HUES64 (cell line): ENCODE data around the gene TTBK1.

Source experiments
- H3K27ac ChIP-seq: 2 replicates; pipeline ENCODE4 v1.7.0; 2013; ENCODE audit warnings: low read depth, low read length, inconsistent platforms
- H3K27me3 ChIP-seq: 2 replicates; pipeline ENCODE4 v1.6.1; 2013; ENCODE audit warnings: mild to moderate bottlenecking, low read length; ENCODE audit not compliant: insufficient read depth
- H3K36me3 ChIP-seq: 2 replicates; pipeline ENCODE4 v1.6.1; 2013; ENCODE audit warnings: mild to moderate bottlenecking, low read length; ENCODE audit not compliant: insufficient read depth
- H3K4me1 ChIP-seq: 2 replicates; pipeline ENCODE4 v1.6.1; 2013; ENCODE audit warnings: mild to moderate bottlenecking, low read length, moderate library complexity; ENCODE audit not compliant: insufficient read depth
- H3K4me3 ChIP-seq: 2 replicates; pipeline ENCODE4 v1.5.1; 2013; ENCODE audit warnings: mild to moderate bottlenecking, low read length, moderate library complexity
- H3K9ac ChIP-seq: 2 replicates; pipeline ENCODE4 v1.6.1; 2013; ENCODE audit warnings: mild to moderate bottlenecking, low read depth, low read length
- H3K9me3 ChIP-seq: 2 replicates; pipeline ENCODE4 v1.6.1; 2013; ENCODE audit warnings: low read depth, low read length; ENCODE audit not compliant: insufficient read depth
- WGBS: fragments of 150-250, 120-280 bp; methylation state at CpG from one replicate; pipeline ENCODE4 v1.1.7; 2013; ENCODE audit warnings: missing lambda C conversion rate; 5-methylcytosine and 5-hydroxymethylcytosine counted together

TTBK1 gene

DNA sequence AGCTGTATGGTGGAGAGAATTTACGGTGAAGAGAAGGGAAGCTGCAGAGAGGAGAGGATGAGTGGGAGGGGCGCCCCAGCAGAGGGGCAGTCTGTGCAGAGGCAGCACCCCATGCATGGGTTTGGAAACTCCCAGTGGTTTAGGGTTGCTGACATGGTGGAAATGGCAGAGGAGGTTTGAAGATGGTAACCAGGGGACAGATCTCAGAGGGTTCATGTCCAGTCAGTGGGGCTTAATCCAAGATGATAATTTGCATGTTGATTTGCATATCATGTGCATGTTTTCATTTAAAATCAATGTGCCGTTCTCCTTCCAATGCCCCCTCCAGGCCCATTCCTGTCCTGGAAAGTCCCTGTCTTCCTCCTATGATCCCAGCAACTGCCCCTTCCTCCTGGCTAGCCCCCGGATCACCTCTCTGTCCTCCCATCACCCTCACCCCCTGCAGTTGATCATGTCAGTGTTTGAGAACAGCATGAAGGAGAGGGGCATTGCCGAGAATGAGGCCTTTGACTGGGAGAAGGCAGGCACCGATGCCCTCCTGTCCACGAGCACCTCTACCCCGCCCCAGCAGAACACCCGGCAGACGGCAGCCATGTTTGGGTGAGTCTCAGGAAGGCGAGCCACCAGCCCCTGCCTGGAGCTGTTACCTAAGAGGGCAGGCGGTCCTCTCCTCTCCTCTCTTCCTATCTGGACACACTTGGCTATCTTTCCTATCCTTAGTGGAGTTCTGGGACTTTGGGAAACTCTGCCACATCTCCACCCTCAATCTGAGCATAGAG lies 14.3 kb downstream of the TTBK1 start:
- Histone ChIP-seq H3K27ac (no peak overlapping the region), H3K4me3 (no peak overlapping the region), H3K9ac (no peak overlapping the region), H3K4me1 (no peaks in the 10 kb centered on the region), H3K9me3 (no peaks in the 10 kb centered on the region), H3K36me3 (no peaks in the 10 kb centered on the region), H3K27me3 (no peaks in the 10 kb centered on the region)
- WGBS: 81% methylated on average over 12 of the region's 12 CpGs

DNA sequence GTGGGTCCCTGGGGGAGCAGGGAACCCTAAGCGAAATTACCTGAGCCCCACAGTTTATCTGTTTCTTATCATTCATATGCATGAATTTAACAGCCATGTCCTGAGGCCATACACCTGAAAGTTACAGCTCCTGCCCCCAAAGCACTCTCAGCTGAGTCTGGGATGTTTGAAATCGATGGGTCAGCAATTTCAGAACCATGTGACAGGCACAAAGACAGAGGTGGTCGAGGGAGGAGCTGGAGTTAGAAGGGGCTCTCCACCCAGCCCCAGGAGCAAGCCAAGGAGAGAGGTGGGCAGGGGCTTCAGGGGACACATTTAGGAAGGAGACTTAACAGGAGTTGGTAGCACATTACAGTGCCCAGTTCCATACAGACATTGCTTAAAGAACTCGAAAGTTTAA lies 14.9 kb downstream of the TTBK1 start:
- no peaks in the 10 kb centered on the region for H3K9me3 ChIP-seq
- no peak overlapping the region for H3K4me3 ChIP-seq
- 71% methylated on average over 3 of the region's 4 CpGs for whole genome bisulfite sequencing

DNA sequence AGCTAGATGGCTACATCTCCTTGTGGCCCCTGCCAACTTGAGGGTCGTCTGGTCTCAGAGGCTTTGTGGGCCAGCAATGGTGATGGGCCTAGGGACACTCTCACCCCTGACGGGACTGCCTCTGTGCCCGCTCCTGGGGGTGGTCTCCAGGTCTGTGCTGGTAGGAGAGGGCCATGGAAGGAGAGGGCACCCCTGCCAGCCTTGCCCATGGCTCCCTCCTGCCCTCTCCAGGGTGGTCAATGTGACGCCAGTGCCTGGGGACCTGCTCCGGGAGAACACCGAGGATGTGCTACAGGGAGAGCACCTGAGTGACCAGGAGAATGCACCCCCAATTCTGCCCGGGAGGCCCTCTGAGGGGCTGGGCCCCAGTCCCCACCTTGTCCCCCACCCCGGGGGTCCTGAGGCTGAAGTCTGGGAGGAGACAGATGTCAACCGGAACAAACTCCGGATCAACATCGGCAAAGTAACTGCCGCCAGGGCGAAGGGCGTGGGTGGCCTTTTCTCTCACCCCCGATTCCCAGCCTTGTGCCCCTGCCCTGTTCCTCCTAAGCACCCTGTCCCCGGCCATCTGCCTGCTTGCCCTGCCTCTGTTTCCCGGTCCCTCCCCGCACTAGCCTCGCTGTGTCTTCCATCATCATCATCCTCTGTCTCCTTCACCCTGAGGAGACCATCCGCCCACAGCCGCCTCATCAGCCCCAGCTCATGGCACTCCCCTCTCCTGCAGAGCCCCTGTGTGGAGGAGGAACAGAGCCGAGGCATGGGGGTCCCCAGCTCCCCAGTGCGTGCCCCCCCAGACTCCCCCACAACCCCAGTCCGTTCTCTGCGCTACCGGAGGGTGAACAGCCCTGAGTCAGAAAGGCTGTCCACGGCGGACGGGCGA lies 15.8 kb downstream of the TTBK1 start:
- Histone ChIP-seq H3K9me3 (no peaks in the 10 kb centered on the region), H3K27me3 (no peaks in the 10 kb centered on the region), H3K9ac (no peak overlapping the region), H3K4me3 (no peak overlapping the region), H3K4me1 (no peaks in the 10 kb centered on the region), H3K27ac (no peak overlapping the region), H3K36me3 (no peaks in the 10 kb centered on the region)
- 95% methylated on average over 28 of the region's 30 CpGs for WGBS

More for the DNA sequence above, 14.9 kb downstream of the TTBK1 start:
- Histone ChIP-seq H3K27me3 (no peaks in the 10 kb centered on the region), H3K27ac (no peak overlapping the region), H3K36me3 (no peaks in the 10 kb centered on the region), H3K9ac (no peak overlapping the region), H3K4me1 (no peaks in the 10 kb centered on the region)

DNA sequence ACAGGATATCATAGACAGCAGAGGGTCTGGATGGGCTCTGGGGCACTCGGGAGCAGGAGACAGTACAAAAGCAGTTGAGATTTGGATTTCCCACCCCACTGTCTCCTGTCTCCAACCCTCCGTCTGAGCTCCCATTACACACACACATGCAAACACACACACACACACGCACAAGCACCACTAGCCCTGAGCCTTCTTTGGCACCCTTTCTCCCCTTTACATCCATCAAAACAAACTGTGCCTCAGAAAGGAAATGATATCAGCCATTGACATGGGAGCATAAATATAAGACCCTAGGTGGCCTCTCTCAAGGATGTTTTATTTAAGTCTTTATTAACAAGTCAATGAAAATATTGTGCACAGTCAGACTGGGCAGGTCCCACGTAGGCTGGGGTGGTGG lies 17.5 kb downstream of the TTBK1 start:
- H3K4me1 ChIP-seq: no peaks in the 10 kb centered on the region
- no peaks in the 10 kb centered on the region for H3K9me3 ChIP-seq
- WGBS: 79% methylated on average over 4 of the region's 4 CpGs
- no peaks in the 10 kb centered on the region for H3K36me3 ChIP-seq
- no peak overlapping the region for H3K27ac ChIP-seq
- no peak overlapping the region for H3K4me3 ChIP-seq
- H3K9ac ChIP-seq: no peak overlapping the region
- H3K27me3 ChIP-seq: no peaks in the 10 kb centered on the region

DNA sequence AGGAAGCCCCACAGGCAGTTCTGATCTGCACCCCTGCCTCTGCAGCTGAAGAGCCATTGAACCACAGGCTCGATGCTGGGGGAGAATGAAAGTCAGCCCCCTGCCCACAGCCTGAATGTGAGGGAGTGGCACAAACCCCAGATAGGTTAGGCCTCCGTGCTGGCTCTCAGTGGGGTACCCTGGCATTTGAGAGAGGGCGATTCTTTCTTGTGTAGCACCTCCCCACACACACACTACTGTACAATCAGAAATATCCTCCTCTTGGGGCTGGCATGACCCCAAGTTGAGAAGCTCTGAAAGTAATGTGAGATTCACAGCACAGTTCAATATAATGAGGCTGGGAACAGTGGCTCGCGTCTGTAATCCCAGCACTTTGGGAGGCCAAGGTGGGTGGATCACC lies 17.9 kb downstream of the TTBK1 start:
- no peaks in the 10 kb centered on the region for H3K9me3 ChIP-seq
- H3K9ac ChIP-seq: no peak overlapping the region
- no peaks in the 10 kb centered on the region for H3K4me1 ChIP-seq
- 86% methylated on average over 4 of the region's 5 CpGs for WGBS
- H3K4me3 ChIP-seq: no peak overlapping the region
- no peaks in the 10 kb centered on the region for H3K36me3 ChIP-seq
- no peaks in the 10 kb centered on the region for H3K27me3 ChIP-seq
- no peak overlapping the region for H3K27ac ChIP-seq

DNA sequence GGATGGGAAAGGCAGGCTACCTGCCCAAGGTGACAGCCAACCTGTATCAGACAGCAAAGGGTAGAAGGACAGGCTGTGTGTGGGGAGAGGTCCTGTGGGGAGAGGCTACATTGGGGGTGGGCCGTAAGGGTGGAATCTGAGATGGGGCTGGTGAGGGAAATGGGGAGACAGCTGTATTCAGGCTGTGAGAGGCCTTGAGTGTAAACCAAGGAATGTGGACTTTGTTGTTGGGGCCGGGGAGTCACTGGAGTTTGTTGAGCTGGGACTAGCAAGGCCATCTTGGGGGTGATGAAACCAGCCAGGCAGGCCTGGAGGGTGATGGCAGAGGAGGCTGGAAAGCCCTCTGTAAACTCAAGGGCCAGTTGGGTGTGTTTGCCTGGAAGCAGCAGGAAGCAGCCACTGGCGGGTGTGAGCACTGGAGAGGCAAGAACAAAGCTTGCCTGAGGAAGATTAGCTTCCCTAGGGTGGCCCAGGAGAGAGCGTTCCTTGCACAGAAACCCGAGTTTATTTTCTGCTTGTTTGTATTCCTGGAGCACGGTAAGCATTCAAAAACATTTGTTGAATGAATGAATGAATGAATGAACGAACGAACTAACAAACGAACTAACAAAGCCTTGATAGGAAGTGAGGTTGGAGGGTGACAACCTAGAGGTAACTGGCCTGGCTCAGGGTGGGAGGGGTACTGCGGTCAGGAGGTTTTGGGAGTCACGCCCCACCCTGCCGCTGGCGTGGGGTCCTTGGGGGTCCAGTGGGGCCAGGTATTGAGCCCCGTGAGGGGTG lies 18.9 kb downstream of the TTBK1 start:
- Histone ChIP-seq H3K9me3 (no peaks in the 10 kb centered on the region), H3K36me3 (no peaks in the 10 kb centered on the region), H3K4me1 (peaks cover 2% of the 10 kb centered on the region), H3K4me3 (no peak overlapping the region), H3K27ac (no peak overlapping the region), H3K9ac (no peak overlapping the region), H3K27me3 (no peaks in the 10 kb centered on the region)
- WGBS: 86% methylated on average over 14 of the region's 14 CpGs

DNA sequence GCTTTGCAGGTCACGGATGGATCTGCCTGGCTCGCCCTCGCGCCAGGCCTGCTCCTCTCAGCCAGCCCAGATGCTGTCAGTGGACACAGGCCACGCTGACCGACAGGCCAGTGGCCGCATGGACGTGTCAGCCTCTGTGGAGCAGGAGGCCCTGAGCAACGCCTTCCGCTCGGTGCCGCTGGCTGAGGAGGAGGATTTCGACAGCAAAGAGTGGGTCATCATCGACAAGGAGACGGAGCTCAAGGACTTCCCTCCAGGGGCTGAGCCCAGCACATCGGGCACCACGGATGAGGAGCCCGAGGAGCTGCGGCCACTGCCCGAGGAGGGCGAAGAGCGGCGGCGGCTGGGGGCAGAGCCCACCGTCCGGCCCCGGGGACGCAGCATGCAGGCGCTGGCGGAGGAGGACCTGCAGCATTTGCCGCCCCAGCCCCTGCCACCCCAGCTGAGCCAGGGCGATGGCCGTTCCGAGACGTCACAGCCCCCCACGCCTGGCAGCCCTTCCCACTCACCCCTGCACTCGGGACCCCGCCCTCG lies 19.6 kb downstream of the TTBK1 start:
- no peaks in the 10 kb centered on the region for H3K9me3 ChIP-seq
- H3K9ac ChIP-seq: no peak overlapping the region
- H3K36me3 ChIP-seq: no peaks in the 10 kb centered on the region
- no peak overlapping the region for H3K27ac ChIP-seq
- WGBS: 93% methylated on average over 39 of the region's 39 CpGs
- no peak overlapping the region for H3K4me3 ChIP-seq
- H3K27me3 ChIP-seq: peaks cover 6% of the 10 kb centered on the region
- H3K4me1 ChIP-seq: peaks cover 9% of the 10 kb centered on the region

DNA sequence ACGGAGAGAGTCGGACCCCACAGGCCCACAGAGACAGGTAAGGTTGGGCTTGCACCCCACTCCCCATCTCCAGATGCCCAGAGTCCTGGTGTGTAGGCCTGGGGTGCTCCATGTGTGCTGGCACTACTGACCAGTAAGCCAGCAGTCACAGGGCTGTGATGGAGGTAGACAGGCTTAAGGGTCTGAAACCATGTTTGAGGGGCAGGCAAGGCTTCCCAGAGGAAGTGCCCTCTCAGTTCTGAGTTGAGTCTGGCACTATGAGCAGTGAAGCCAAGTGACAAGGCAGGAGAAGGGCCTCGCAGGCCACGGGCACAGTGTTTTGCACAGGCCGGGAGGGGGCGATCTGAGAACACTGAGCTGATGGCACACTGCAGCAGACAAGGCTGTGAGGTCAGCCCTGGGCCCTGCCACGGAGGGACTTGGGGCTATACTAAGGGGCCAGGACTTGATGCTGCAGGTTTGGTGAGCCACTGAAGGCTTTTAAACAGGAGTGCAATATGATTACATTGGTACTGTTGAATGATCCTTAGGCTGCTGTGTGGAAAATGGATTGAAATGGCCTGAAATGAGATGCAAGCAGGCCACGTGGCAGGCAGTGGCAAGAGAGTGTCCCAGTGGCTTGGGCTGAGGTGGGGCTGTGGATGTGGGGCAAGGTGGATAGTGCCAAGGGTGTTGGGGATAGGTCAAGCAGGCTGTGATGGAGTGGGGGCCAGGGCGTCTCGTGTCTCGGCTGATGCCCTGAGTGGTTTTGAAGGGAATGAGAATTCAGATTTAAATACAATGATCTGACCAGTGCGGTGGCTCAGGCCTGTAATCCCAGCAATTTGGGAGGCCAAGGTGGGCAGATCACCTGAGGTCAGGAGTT lies 20.3 kb downstream of the TTBK1 start:
- Histone ChIP-seq H3K36me3 (no peaks in the 10 kb centered on the region), H3K4me3 (no peak overlapping the region), H3K9me3 (no peaks in the 10 kb centered on the region), H3K4me1 (peaks cover 11% of the 10 kb centered on the region), H3K27ac (no peak overlapping the region), H3K9ac (no peak overlapping the region), H3K27me3 (peaks cover 13% of the 10 kb centered on the region)
- WGBS: 58% methylated on average over 12 of the region's 12 CpGs

DNA sequence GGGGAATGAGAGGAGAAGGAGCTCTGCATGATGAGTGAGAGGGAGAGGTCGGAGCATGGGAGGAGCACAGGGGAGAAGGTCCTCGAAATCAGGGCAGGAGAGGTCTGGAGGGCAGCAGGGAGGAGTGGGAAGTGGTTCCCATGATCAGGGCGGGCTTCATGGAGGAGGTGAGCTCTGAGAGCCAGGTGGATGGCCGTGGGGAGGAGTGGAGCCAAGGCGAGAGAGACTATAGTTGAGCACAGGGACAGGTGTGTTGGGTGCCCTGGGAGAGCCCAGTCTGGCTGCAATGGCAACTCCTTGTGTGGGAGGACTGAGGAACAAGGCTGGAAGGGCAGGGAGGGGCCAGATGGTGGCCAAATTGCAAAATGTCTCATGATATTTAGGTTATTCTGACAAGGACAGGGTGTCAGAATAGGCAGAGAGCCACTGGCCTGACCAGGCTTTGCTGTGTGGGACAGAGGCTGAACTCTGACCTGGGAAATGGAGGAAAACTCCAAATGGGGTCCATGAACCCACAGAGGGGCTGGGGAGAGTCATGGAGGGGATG lies 21.4 kb downstream of the TTBK1 start:
- Histone ChIP-seq H3K27ac (no peak overlapping the region), H3K9me3 (no peaks in the 10 kb centered on the region), H3K36me3 (no peaks in the 10 kb centered on the region), H3K27me3 (peaks cover 24% of the 10 kb centered on the region), H3K4me1 (peaks cover 11% of the 10 kb centered on the region), H3K9ac (no peak overlapping the region), H3K4me3 (no peak overlapping the region)
- WGBS: 86% methylated on average over 5 of the region's 5 CpGs

DNA sequence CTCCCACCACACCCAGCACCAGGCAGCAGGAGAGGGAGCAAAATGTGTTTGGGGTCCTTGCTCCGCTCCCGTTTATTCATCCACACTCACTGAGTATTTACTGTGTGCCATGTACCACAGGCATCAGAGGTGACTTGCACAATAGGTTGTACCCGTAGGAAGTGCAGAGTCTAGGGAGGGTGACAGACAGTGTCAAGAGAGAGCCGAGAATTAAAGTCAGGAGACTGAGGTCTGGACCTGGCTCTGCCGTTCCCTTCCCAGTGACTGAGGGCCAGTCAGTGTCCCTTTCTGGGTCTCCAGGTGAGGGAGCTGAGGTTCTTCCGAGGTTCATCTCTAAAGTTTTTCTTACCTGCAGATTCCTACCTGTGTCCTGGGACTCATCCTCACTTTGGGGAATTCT lies 22.3 kb downstream of the TTBK1 start:
- Histone ChIP-seq H3K27ac (no peak overlapping the region), H3K9ac (no peak overlapping the region), H3K4me1 (peaks cover 11% of the 10 kb centered on the region), H3K36me3 (no peaks in the 10 kb centered on the region), H3K27me3 (peaks cover 33% of the 10 kb centered on the region), H3K9me3 (no peaks in the 10 kb centered on the region), H3K4me3 (no peak overlapping the region)
- 90% methylated on average over 6 of the region's 6 CpGs for WGBS
